NCI-H1417 treated with DMSO at 0.1 percent for 48 hours (cell line): ENCODE results near the gene MS4A13.
"Not testable (repeated sequence)": the region's sequence is repeated elsewhere in the genome, so short reads cannot be mapped to it uniquely, and the experiment has no call there.

Source experiments
- DNase-seq: peaks from one replicate; lab custom pipeline; 2025; lab: John Stamatoyannopoulos, UW

Gene MS4A13

GRCh38 chr11:60515144-60515855, at the start of gene MS4A13:
Gene MS4A13 (plus strand): TSS chr11:60515392. CDS start chr11:60518084, 2,692 bp downstream.
- no peak for DNase-seq

DNA sequence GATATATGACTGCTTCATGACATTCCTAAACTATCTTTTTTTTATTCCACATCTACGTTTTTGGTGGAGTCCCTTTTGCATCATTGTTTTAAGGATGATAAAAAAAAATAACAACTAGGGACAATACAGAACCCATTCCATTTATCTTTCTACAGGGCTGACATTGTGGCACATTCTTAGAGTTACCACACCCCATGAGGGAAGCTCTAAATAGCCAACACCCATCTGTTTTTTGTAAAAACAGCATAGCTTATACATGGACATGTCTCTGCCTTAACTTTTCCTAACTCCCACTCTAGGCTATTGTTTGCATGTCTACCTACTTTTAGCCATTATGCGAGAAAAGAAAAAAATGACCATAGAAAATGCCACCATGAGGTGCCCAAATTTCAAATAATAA, 46.4 kb upstream of the MS4A13 start:
- no peak for DNase-seq

DNA sequence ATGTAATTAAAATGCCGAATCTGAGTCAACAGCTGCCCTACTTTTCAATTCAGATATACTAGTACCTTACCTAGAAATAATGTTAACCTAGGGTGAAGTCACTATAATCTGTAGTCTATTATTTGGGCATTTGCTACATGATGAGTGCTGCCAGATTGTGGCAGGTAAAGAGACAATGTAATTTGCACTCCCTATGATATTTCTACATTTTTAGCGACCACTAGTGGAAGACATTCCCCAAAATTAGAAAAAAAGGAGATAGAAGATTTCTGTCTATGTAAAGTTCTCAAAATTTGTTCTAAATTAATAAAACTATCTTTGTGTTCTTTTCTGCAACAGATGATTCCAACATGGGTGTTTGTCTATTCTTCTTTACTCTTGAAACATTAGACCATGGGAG, 45.5 kb upstream of the MS4A13 start:
- no peak for DNase-seq

DNA sequence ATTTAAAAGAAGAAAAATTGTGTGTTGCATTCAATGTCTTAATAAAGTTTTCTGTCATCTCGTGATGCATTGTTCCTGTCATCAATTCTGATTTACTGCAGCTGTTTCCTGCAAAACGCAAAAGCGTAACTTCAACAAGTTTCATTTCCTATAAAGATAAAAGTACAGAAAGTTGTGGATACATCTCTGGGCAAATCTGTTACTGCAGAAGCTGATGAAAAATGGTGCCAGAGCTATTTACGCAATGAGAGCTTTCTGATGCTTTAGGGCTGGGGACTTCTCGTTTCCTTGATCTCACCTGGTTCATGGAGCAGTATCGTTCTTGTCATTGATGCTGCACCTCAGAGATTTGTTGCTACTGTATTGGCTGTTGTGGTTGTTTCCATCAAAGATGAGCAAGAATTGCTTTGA, 38.2 kb upstream of the MS4A13 start:
- DNase-seq: no peak

DNA sequence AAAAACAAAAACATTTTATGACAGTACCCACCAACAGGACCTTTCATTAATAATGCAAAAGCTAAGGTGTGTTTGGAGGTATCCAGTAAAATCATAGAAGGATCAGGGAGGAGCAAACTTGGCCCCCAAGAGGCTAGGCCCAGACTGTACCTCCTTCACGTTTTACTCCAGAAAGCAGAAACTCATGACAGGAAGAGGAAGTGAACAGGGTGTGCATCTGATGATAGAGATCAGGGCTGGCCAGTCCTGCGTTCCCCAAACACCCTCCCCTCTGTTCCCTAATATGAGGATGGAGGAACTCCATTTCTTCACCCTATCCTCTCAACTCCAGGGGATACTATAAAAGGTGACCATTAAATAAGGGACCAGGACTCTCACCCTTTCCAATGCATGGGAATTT, 32.8 kb upstream of the MS4A13 start:
- no peak for DNase-seq

- no peak for DNase-seq
Measured at GRCh38 chr11:60485987-60486386, 29.2 kb upstream of the MS4A13 start.

- no peak for DNase-seq
Measured at GRCh38 chr11:60492488-60493009, 22.6 kb upstream of the MS4A13 start, which contains the start of gene MS4A12. Gene MS4A12 (plus strand): TSS chr11:60492778. CDS start chr11:60497319, 4,541 bp downstream.

DNA sequence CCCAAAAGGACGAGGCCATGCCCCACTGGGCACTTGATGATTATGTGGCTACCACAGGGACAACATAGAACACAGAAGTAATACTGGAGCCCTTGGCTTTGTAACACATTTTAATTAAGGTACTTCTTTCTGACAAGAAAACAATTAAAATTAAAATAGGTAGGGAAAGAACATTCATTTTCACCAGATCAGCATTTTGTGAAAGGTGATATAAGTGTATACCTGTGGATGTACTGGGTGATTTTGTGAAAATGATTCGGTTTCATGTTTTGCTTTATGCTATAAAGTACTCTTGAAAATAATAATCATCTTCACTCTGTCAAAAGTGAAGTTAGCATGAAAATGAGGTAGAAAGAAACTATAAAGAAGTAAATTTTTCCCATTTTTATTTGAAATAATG, 21.7 kb upstream of the MS4A13 start:
- no peak for DNase-seq

GRCh38 chr11:60498399-60498798, 16.8 kb upstream of the MS4A13 start:
- DNase-seq: no peak

- no peak for DNase-seq
Measured at GRCh38 chr11:60498853-60499252, 16.3 kb upstream of the MS4A13 start.

- DNase-seq: no peak
Measured at GRCh38 chr11:60500276-60500910, 14.8 kb upstream of the MS4A13 start.

DNA sequence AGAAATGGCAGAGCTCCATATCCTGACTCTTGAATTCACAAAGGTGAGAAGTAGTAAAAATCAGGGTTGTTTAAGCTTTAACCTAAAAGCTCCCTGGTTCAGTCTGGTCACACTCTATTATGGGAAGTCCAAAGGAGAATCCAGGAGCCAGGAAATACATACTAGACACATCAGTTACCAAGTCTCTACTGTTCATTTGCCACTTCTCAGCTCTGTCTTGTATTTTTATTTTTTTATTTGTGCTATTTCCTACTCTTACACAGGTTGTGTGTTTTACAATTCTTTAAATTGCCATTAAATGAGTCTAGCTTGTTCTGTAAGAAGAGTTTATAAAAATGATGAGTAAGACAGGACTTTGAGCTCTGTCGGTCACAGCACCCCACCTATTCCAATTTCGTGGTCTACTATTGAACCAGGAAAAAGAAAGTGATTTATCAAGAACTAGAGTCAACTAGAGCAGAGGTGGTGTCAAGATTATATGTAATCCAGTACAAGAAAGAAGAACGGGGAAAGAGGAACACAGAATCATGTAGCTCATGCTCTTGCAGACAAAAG, 12.9 kb upstream of the MS4A13 start:
- no peak for DNase-seq

DNA sequence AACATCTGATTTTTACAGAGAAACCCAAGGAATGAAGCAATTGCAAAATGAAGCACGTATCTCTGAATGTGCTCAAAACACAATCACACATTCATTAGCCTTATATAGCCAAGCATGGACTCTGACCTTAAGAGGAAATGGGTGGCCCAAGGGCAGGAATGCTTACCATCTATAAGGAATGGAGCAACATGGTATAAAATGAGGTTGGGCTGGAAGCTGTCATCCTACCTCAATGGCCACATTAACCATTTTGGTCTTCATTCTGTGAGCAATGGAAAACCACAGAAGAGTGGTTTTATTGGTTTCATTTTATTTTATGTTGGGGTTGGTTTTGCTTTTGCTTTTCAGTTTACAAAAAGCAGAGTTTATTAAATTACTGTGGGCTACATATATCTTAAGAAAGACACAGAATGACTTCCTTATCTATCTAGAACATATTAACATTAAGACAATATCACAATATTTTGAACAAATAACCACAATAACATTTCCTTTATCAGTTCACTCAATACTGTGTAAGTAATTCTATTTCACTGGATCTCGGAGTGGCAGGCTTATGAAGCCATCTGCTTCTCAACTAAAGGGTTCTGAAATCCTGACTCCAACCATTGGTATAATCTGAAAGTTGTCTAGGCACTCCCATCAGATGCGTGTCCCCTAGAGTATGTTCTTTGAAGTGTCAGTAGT, 10.8 kb upstream of the MS4A13 start:
- DNase-seq: no peak

- DNase-seq: not testable (repeated sequence)
Measured at GRCh38 chr11:60509609-60510008, 5.6 kb upstream of the MS4A13 start.

DNA sequence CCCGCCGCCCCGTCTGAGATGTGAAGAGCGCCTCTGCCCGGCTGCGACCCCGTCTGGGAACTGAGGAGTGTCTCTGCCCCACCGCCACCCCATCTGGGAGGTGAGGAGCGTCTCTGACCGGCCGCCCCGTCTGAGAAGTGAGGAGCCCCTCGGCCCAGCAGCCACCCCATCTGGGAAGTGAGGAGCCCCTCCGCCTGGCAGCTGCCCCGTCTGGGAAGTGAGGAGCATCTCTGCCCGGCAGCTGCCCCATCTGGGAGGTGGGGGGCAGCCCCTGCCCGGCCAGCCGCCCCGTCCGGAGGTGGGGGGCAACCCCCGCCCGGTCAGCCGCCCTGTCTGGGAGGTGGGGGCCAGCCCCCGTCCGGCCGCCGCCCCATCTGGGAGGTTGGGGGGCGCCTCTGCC, 5.0 kb upstream of the MS4A13 start:
- not testable (repeated sequence) for DNase-seq

DNA sequence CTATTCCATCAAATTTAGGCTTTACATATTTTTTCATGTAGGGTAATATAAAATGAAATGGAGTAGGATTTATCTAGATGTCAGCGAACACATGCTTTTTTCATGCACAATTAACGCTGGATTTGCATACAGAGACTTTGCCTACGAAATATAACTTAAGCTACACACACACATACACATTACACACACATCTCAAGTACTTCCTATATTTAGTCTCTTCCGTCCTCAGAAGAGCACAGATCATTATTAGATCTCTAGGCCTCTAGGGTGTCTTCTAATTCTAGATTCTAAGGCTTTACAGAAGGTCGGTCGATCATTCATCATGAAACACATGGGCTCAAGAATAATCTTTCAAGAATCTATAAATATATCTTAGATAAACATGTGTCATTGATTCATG, 3.8 kb upstream of the MS4A13 start:
- DNase-seq: no peak

GRCh38 chr11:60512651-60513225, 2.5 kb upstream of the MS4A13 start:
- DNase-seq: no peak

- DNase-seq: no peak
Measured at GRCh38 chr11:60513496-60514460, 1.4 kb upstream of the MS4A13 start.

DNA sequence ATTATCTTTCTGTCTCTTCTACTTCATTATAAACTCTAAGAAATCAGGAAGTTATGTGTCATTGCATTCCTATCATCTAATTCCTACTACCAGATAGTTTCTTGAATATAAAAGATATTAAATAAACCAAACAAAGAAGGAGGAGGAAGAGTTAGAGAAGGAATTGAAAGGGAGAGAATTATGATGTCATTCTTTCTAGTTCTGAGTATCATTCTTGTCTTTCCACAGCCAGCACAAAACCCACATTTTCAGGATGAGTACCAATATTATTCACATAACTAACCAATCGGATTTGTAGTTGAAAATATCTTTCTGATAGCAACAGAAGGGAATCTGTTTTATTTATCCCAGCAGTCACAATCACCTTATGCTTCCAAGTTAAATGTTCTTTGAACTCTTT, 13.3 kb downstream of the MS4A13 start:
- DNase-seq: no peak

DNA sequence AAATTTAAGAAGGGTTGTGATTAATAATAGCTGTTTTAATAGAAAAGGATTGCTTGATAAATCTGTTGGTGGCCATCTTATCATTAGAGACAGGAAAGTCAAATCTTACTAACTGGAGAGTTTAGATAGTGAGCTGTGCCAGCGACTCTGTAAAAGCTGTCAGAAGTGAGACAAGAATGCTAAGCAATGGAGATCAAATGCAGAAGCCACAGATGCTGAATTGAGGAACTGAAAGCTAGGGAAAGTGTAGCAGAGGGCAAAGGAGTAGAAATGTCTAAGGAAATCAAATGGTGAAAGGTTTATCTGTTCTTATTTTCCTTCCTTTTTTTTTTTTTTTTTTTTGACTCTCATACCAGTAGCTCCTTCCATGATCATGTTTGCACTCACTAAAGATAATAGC, 13.7 kb downstream of the MS4A13 start:
- DNase-seq: no peak
